ENCODE measurements around the gene ARPP21.

DNA sequence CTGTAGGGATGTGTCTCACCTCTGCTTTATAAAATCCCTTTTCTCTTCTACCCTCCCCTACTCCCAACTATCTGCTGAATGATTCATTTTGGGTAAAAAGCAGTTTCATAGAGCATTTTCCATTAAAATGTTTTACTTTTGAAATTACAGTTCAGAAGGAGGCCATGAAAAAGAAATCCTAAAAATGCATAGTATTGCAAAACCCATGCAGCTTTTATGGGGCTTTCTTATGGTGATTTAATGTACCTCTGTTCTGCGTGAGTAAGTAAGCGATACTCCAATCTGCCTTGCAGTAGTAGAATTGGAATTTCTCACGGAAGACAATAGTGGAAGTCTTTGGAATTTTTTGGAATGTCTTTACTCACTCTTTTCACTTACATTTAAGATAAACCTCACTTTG, 111.9 kb downstream of the ARPP21 start:
- TF ChIP-seq, protein P1, sequence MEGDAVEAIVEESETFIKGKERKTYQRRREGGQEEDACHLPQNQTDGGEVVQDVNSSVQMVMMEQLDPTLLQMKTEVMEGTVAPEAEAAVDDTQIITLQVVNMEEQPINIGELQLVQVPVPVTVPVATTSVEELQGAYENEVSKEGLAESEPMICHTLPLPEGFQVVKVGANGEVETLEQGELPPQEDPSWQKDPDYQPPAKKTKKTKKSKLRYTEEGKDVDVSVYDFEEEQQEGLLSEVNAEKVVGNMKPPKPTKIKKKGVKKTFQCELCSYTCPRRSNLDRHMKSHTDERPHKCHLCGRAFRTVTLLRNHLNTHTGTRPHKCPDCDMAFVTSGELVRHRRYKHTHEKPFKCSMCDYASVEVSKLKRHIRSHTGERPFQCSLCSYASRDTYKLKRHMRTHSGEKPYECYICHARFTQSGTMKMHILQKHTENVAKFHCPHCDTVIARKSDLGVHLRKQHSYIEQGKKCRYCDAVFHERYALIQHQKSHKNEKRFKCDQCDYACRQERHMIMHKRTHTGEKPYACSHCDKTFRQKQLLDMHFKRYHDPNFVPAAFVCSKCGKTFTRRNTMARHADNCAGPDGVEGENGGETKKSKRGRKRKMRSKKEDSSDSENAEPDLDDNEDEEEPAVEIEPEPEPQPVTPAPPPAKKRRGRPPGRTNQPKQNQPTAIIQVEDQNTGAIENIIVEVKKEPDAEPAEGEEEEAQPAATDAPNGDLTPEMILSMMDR (IDR thresholded peaks at IDR 0.05 in 8 of 11, conservative IDR thresholded peaks at IDR 0.05 in 3 of 11): no peak
- TF ChIP-seq POLR2A (IDR thresholded peaks at IDR 0.05) (no peak), POLR2AphosphoS5 (IDR thresholded peaks at IDR 0.05) (no peak)
